Measurements from ENCODE around the gene RPL11.

RPL11 gene

DNA sequence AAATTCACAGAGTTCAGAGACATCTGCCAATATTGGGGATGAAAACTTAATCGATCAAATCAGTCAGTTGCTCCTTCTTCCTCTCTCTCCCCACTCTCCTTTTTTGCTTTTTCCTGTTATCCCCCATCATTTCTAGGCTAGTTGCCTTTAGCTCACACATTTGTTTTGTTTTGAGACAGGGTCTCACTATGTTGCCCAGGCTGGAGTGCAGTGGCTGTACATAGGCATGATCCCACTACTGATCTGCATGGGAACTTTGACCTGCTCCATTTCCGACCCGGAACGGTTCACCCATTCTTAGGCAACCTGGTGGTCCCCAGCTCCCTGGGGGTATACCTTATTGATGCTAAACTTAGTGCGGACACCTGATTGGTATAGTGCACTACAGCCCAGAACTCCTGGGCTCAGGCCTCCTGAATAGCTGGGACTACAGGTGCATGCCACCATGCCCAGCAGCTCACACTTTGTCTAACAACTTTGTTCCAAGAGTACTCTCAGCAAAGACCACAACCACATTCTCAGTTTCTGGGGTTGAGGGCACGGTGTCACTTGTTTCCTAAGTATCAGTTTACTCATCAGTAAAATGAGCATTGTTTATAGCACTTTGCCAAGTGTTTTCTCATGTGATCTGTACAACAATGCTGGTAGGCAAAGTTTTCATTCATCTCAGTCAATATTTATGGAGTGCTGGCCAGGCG is 45.0 kb downstream of the RPL11 start:
- no peak for DNase-seq

DNA sequence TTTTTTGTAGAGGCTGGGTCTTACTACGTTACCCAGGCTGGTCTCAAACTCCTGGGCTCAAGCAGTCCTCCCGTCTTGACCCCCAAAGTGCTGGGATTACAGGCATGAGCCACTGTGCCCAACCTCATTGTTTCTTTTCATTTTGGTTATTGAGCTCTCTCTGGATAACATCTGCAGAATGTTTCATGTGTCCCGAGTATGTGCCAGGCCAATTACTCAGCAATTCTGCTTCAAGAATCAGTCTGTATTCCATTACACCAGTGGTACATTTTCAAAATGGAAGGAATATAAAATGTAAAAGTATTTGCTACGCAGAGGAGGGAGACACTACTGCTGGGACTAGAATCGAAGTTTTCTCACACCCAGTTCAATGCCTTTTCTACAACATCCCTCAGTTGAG is 50.0 kb downstream of the RPL11 start:
- no peak for DNase-seq

DNA sequence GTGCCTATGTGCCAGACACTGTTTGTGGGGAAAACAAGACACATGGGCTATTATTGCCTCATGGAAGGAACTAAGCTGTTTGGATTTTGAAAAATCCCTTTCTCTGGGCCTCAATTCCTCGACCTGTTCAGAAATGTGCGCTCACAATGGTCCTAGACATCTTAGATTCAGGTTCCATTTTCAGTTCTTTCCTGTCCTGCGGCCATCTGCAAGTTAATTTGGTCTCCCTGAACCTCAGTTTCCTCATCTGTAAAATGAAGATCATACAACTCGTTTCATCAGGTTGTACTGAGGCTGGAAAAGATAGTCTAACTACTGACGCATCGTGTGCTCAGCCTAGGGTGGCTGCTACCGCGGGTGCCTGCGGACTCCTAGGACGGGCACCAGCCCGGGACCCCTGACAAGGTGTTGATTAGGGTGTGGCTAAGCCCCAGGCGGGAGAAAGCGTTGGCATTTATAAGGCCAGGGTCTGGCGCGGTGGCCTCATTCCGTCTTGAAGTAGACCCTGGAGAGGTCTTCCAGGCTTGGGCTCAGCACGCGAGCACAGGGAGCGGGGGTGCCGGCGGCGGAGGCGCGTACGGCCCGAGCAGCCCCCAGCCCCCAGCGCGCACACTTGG is 51.2 kb downstream of the RPL11 start:
- DNase-seq, result no peak

DNA sequence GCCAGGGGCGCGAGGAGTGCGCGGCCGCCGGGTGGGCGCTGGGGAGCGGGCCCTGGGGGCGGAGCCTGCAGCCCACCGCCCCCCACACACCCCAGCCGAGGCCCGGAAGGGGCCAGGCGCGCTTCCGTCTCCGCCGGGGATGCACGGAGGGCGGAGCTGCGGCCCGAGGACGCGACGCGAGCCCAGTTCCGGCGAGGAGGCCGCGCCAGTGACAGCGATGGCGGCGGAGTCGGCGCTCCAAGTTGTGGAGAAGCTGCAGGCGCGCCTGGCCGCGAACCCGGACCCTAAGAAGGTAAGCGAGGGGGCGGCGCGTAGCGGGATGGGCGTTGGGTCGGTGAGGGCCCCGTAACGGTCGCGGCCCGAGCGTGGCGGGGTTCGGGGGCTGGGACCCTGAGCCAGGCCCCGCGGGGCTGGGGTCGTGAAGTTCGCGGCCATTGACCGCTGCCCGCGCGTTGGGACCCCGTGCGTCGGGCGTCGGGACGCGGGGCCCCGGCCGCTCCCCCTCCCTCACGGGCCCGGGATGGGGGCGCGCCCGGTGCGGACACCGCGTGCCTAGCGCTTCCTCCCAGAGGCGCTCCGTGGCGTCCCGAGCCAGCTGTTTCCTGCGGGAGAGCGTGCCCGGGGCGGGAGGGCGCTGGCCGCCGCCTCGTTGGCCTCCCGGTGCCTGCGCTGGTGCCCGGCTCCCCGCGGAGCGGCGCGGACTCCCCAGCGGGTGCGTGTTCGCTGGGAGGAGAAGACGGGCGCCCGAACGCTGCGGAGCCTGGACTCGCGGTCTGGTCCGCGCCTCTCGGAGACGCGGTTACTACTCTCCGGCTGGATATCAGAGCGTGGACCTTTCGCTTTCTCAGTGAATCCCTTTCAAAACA is 51.9 kb downstream of the RPL11 start, which contains the start of gene ELOA:
ELOA (plus strand) TSS at position 185 of the 866 bp plus-strand sequence; CDS start at position 218, 33 bp downstream.
- DNase-seq, result peak; percentile 78

DNA sequence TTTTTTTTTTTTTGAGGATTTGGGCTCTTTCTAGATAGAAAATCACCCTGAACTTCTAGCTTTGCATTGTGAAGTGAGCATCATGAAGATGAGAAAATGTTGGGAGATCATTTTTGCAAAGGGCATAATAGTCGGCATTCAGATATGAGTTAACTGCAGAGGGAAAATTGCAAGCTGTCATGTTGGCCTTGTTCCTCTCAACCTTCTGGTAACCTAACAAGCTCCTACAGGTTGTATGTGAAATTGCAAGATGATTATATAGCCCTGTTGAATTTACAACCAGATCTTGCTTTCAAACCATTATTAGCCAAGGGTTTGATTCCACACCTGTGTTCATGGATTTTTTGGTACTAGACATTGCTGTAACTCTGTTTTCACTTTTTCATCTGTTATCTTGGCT is 53.9 kb downstream of the RPL11 start:
- peak; percentile 29 for DNase-seq
